ENCODE results near the gene E2F6.

The E2F6 gene

GRCh38 chr2:11490194-11490593 lies 24.2 kb upstream of the E2F6 start:
- Histone ChIP-seq H3K27me3 (ENCODE audit: control insufficient read depth, insufficient read depth, low read length) (no peaks in the 10 kb centered on the region), H3K27ac (no peak overlapping the region), H3K4me1 (no peaks in the 10 kb centered on the region), H3K9me3 (ENCODE audit: control insufficient read depth, low read length) (no peaks in the 10 kb centered on the region), H3K79me2 (no peaks in the 10 kb centered on the region), H2AFZ (no peak overlapping the region), H3K36me3 (ENCODE audit: control insufficient read depth, insufficient read depth, low read length) (no peaks in the 10 kb centered on the region), H3K9ac (no peak overlapping the region), H3K4me3 (ENCODE audit: low read depth, low read length) (no peak overlapping the region), H3K4me2 (ENCODE audit: low read length) (no peak overlapping the region)
- no peak for TF ChIP-seq CTCF (IDR thresholded peaks at IDR 0.05)

GRCh38 chr2:11488809-11489208 lies 22.8 kb upstream of the E2F6 start:
- H3K4me1 ChIP-seq: no peaks in the 10 kb centered on the region
- H3K9ac ChIP-seq: no peak overlapping the region
- H3K9me3 ChIP-seq (ENCODE audit: control insufficient read depth, low read length): no peaks in the 10 kb centered on the region
- H3K4me2 ChIP-seq (ENCODE audit: low read length): no peak overlapping the region
- H3K36me3 ChIP-seq (ENCODE audit: control insufficient read depth, insufficient read depth, low read length): no peaks in the 10 kb centered on the region
- H3K27ac ChIP-seq: no peak overlapping the region
- H3K27me3 ChIP-seq (ENCODE audit: control insufficient read depth, insufficient read depth, low read length): no peaks in the 10 kb centered on the region
- no peak overlapping the region for H2AFZ ChIP-seq
- H3K4me3 ChIP-seq (ENCODE audit: low read depth, low read length): no peak overlapping the region
- H3K79me2 ChIP-seq: no peaks in the 10 kb centered on the region
- TF ChIP-seq CTCF (IDR thresholded peaks at IDR 0.05): no peak

GRCh38 chr2:11483806-11484617 lies 18.1 kb upstream of the E2F6 start:
- Histone ChIP-seq H3K36me3 (ENCODE audit: control insufficient read depth, insufficient read depth, low read length) (no peaks in the 10 kb centered on the region), H2AFZ (peak overlapping the region; percentile 76), H3K4me2 (ENCODE audit: low read length) (peak overlapping the region; percentile 90), H3K27me3 (ENCODE audit: control insufficient read depth, insufficient read depth, low read length) (no peaks in the 10 kb centered on the region), H3K9me3 (ENCODE audit: control insufficient read depth, low read length) (no peaks in the 10 kb centered on the region), H3K27ac (no peak overlapping the region), H3K9ac (no peak overlapping the region), H3K79me2 (no peaks in the 10 kb centered on the region), H3K4me3 (ENCODE audit: low read depth, low read length) (peak overlapping the region; percentile 55), H3K4me1 (no peaks in the 10 kb centered on the region)
- no peak for TF ChIP-seq CTCF (IDR thresholded peaks at IDR 0.05)

GRCh38 chr2:11482473-11483035 lies 16.6 kb upstream of the E2F6 start:
- peak overlapping the region; percentile 90 for H2AFZ ChIP-seq
- no peaks in the 10 kb centered on the region for H3K36me3 ChIP-seq (ENCODE audit: control insufficient read depth, insufficient read depth, low read length)
- no peak overlapping the region for H3K9ac ChIP-seq
- H3K27ac ChIP-seq: no peak overlapping the region
- peak overlapping the region; percentile 42 for H3K4me3 ChIP-seq (ENCODE audit: low read depth, low read length)
- peak overlapping the region; percentile 90 for H3K4me2 ChIP-seq (ENCODE audit: low read length)
- no peak for TF ChIP-seq CTCF (IDR thresholded peaks at IDR 0.05)
- H3K79me2 ChIP-seq: no peaks in the 10 kb centered on the region
- H3K27me3 ChIP-seq (ENCODE audit: control insufficient read depth, insufficient read depth, low read length): no peaks in the 10 kb centered on the region
- no peaks in the 10 kb centered on the region for H3K9me3 ChIP-seq (ENCODE audit: control insufficient read depth, low read length)
- no peaks in the 10 kb centered on the region for H3K4me1 ChIP-seq
